Measurements from ENCODE around the gene VPS25.
"Not testable (repeated sequence)": the region's sequence is repeated elsewhere in the genome, so short reads cannot be mapped to it uniquely, and the experiment has no call there.

Gene VPS25

DNA sequence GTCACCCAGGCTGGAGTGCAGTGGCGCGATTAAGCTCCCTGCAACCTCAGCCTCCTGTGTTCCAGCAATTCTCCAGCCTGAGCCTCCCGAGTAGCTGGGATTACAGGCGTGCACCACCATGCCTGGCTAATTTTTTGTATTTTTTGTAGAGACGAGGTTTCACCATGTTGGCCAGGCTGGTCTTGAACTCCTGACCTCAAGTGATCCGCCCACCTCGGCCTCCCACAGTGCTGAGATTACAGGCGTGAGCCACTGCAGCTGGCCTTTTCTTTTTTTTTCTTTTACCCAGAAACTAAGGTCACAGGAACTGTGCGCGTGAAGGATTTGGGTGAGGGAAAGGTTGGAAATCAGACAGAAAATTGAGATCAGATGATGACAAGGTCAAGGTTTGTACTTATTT, 3.3 kb upstream of the VPS25 start:
- DNase-seq, result not testable (repeated sequence)

DNA sequence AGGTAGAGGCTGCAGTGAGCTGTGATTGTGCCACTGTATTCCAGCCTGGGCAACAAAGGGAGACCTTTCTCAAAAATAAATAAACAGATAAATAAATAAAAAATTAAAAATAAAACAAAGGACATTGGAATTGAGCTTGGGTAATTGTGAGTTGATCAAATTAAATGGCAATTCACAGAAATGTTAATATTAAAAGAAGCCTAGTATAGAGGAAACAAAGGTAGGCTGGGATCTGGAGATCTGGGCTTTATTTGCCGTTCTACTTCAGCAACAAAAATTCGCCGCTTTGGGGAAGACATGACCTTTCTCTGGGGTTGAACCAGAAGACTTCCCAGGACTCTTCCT, 332 bp upstream of the VPS25 start:
- DNase-seq, result no peak

DNA sequence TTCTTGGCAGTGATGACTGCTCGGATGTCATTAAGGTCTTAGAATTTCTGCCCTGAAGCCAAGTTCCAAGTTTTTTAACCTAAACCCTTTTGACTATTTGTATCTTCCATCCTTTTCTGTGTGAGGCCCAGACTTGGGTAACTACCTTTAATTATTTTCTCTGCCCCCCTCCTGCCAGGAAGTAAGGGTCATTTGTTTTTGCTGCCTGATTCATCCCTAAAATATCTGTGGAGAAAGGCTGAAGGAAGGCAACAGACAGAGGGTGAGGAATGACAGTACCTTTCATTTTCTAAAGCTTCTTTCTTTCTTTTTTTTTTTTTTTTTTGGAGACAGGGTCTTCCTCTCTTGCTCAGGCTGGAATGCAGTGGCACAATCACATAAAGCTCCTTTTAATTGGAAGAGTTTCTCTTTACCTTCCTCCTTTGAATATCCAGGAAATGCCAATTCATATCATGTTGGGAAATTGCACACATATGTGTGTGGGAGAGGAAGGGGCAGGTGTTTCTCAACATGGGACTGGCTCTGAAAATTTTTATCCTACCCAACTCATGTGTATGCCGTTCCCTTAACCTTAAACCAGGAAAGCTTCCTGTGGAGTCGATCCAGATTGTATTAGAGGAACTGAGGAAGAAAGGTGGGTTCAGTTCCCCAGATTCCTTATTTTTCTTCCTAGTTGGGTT, 957 bp downstream of the VPS25 start:
- DNase-seq, result no peak

DNA sequence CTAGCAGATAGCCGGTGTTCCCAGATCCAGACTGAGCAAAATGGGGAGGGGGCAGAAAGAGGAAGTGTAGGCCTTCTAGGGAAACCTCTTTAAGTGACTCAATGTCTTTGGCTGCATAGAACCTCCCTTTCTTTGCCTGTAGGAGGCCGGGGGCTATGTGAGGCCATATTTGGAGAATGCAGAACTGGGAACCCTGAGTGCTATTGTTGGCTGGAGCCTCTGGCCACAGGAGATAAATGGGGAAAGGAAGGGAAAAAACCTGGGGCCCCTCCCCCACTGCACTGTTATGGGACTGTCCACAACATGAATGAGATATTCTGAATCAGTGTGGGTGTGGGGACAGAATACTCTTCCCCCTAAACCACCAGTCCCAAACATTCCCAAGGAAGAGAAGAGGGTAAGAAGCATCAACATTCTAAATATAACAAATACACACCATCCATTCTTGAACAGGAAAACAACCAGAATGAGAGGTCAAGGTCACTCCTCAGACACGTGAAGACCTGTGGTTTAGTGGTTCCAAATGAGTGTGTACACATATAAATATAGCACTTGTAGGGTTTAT, 2.4 kb downstream of the VPS25 start:
- DNase-seq, result no peak

DNA sequence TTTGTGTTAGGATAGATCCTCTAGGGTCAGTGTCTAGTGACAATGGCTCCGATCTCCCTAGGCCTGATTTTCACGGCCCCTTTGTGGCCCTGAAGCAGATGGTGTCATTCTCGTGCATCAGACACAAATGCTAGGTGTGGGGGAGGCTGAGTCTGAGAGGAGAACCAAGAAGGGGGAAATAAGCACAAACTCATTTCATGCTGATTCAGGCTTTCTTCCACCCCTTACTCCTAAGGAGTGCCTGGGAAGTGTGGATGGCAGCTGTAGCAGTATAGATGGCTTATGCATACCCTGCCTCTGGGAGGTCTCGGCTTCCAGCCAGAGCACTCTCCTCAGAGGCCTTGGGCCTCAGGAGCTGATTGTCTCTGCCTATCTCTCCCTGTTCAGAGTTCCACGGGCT, 5.3 kb downstream of the VPS25 start:
- no peak for DNase-seq

DNA sequence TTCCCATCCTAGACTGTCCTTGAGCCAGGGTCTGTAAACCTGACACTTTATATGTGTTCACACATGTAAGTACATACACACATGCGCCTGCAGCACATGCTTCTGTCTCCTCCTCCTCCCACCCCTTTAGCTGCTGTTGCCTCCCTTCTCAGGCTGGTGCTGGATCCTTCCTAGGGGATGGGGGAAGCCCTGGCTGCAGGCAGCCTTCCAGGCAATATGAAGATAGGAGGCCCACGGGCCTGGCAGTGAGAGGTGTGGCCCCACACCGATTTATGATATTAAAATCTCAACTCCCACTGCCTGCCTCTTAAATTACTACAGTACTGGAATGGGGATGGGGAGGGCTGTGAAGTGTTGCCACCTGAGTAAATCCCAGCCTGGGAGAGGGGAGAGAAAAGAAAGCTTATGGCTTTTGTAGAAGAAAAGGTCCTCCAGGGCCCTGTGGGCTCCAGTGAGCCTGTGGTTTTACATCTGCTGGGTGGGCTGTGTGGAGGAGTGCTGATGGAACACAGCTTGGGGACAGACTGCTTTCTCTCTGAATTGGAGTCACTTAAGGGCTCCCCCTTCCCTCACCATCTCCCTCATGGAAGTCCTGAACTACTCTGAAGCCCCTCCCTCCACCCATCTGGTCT, 6.2 kb downstream of the VPS25 start:
- no peak for DNase-seq

DNA sequence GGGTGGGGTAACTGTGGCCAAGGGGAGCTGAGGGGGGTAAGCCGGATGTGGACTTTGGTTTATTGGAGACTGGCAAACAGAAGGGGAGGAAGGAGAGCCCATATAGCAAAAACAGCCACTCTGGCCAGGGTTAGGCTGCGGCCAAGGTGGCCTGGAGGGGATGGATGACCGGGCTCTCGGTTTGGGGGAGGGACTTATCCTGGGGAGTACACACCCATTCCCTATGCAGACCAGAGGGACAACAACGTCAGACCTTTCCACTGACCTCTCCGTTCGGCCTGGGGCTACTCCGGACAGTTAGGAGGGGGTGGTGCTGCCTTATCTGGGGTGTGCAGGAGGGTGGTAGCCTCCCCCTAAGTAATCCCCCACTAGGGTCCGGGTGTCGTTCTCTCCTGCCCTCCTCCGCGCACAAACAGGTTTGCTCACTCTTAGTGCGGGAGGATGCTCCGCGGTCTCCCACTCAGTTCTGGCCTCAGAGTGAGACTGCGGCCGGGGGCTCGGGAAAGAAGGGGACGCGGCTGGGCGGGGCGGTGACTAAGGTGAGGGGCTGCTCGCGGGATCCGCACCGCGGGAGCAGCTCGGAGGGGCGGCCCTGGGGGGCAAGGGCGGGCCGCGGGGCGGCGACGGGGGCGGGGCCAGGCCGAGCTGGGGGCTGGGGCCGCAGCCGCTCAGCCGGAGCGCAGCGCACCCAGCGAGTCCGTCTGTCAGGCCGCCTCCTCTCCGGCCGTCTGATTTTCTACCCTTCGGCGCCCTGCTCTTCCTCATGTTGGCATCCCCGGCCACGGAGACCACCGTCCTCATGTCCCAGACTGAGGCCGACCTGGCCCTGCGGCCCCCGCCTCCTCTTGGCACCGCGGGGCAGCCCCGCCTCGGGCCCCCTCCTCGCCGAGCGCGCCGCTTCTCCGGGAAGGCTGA, 6.9 kb downstream of the VPS25 start, which contains the start of gene WNK4:
WNK4 (plus strand) TSS at position 675 of the 915 bp plus-strand sequence; CDS start at position 764, 89 bp downstream.
- DNase-seq, result no peak

DNA sequence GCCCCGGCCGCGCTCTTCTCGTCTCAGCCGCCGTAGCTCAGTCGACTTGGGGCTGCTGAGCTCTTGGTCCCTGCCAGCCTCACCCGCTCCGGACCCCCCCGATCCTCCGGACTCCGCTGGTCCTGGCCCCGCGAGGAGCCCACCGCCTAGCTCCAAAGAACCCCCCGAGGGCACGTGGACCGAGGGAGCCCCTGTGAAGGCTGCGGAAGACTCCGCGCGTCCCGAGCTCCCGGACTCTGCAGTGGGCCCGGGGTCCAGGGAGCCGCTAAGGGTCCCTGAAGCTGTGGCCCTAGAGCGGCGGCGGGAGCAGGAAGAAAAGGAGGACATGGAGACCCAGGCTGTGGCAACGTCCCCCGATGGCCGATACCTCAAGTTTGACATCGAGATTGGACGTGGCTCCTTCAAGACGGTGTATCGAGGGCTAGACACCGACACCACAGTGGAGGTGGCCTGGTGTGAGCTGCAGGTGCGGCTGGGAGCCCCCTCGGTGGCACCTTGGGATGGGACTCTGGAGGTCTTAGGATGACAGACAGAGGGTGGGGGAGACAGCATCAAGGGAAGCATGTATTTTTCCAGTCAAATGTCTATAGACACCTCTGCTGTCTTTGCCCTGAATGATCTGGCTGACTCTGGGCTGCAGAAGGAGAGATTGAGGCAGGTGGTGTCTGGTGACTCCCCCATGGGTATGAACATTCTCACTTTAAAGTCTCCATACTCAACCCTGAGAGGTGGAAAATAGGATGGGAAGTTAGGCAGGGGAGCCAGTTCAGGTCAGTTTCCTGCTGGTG, 7.8 kb downstream of the VPS25 start:
- DNase-seq, result no peak

DNA sequence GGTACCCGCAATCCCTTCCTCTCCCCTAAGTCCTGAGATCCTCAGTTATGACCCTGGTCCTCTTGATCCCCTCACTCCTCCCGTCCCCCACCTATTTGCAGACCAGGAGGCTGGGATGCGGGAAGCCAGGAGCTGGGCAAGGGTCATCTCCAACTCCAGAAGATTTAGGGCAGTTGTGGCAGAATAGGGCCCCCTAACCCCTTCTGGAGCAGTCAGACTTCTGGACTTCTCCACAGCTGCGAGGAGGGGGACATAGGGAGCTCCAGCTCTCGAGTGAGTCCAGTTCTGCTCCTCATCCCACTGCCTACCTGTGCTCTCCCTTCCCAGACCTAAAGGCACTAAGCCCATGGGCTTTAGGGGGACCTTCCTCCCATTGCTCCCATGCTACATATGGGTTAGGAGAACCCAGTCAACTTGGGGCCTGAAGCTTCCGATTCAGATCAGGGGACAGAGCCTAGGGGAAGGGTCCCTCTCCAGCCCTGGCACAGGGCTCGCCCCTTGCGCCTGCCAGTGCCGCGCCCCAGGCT, 8.5 kb downstream of the VPS25 start:
- no peak for DNase-seq

DNA sequence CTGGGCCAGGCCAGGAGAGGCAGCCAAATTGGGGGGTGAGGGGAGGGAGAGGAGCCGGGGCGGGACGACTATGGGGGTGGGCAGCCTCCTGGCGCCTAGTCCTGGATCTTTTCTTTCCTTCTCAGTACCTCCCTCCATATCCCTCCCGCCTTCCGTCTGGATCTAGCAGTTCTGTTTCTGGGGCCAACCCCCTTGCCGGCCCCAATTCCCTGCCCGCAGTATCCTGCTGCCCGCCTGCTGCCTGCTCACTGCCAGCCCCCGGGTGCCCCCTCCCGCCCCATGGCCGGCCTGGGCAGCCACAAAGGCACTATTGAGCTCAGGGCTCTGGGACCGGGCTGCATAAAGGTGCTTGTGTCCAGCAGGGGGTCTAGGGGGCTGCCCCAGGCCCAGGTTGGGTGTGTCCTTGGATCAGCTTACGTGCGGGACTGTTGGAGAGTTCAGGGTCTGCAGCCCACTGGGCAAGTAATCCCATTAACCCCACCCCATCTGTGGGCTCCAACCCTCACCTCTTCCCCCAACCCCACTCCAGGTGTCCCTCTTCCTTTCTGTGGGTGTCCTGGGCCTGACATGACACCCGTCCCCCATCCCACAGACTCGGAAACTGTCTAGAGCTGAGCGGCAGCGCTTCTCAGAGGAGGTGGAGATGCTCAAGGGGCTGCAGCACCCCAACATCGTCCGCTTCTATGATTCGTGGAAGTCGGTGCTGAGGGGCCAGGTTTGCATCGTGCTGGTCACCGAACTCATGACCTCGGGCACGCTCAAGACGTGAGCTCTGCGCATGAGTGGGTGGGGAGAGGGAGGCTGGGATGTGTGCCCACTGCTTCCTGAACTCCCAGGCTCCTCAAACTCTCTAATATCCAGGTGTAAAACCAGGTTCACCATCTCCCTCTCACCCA, 9.2 kb downstream of the VPS25 start:
- no peak for DNase-seq

DNA sequence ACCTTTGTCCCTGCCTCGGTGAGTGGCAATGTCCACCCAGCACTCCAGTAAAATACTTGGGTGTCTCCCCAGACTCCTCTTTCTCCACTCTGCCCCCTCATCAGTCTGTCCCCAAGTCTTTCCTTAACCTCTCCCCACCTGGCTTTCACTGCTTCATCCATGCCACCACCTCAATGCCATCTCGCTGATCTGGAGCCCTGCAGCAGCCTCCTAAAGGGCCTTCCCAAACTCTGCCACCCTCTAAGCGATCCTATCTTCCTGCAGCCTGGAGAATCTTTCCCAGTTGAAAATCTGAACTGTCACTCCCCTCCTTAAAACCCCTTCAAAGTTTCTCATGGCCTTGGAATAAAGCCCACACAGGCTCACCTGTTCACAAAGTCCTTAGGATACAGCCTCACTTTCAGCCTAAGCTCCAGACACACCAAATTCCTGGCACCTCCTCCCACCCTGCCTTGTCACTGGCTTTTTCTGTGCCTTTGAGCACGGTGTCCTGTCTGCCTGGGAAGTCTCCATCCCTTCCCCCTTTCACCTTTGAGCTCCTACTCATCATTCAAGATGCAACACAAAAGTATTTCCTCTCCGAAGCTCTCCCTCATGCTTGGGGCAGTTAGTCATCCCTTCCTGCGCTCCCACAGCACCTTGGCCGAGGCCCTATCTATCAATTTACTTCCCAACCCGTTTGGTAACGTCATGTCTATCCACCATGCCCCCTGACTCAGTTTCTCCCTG, 10.0 kb downstream of the VPS25 start:
- DNase-seq, result no peak

DNA sequence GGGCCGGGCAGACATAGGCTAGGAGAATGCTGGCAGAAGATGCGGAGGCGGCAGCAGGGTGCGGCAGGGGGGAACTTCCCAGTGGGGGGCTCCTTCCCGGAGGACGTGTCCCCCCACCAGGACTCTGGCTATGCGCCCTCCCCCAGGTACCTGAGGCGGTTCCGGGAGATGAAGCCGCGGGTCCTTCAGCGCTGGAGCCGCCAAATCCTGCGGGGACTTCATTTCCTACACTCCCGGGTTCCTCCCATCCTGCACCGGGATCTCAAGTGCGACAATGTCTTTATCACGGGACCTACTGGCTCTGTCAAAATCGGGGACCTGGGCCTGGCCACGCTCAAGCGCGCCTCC, 10.5 kb downstream of the VPS25 start:
- DNase-seq, result no peak

DNA sequence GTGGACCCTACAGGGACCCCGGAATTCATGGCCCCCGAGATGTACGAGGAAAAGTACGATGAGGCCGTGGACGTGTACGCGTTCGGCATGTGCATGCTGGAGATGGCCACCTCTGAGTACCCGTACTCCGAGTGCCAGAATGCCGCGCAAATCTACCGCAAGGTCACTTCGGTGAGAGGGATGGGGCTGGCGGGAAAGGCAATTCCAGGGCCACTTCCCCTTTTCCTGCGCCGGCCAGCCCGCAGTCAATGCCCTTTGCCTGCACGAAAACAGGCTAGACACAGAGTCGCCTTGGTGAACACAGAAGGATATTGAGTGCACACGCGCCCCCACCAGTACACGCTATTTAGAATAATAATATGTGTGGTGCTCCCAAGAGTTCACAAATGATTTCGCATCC, 11.2 kb downstream of the VPS25 start:
- no peak for DNase-seq

DNA sequence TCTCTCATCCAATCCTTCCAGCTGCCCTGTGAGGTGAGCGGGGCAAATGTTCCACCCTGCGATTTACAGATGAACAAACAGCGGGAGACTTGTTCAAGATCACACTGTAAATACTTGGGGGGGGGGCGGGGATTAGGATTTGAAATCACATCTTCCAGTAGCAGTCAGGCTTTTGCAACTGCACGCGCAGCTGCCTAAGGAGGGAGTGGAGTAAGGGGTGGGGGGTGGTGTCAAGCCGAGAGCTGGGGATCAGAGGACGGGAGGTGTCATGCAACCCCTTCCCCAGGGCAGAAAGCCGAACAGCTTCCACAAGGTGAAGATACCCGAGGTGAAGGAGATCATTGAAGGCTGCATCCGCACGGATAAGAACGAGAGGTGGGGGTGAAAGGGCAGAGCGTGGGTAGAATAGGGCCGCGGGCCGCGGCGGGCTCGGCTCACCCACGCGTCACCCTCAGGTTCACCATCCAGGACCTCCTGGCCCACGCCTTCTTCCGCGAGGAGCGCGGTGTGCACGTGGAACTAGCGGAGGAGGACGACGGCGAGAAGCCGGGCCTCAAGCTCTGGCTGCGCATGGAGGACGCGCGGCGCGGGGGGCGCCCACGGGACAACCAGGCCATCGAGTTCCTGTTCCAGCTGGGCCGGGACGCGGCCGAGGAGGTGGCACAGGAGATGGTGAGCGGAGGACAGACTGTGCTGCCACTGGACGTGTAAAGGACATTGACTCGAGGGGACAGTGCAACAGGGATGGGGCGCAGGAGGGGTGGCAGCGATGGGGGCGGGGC, 11.8 kb downstream of the VPS25 start:
- no peak for DNase-seq

DNA sequence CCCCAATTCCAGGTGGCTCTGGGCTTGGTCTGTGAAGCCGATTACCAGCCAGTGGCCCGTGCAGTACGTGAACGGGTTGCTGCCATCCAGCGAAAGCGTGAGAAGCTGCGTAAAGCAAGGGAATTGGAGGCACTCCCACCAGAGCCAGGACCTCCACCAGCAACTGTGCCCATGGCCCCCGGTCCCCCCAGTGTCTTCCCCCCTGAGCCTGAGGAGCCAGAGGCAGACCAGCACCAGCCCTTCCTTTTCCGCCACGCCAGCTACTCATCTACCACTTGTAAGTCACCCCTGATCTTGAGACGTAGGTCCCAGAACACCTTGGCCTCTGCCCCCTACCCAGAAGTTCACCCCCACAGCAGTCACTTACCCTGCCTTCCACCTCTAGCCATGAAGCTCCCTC, 14.0 kb downstream of the VPS25 start:
- DNase-seq, result no peak

DNA sequence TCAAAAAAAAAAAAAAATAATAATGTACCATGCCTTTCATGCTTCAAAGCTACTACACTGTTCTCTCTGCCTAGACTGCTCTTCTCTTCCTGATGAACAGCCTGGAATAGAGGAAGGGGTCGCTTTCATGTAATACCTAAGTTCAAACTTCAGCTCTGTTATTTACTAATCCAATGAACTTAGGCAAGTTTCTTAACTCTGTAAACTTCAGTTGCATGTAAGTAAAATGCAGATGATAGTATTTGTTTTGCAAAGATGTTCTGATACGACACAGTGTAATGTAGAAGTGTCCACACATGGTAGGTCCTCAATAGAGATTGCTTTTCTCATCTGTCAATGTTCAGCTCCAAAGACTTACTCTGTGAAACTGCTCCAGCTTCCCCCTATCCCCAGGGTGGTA, 18.7 kb downstream of the VPS25 start:
- no peak for DNase-seq

DNA sequence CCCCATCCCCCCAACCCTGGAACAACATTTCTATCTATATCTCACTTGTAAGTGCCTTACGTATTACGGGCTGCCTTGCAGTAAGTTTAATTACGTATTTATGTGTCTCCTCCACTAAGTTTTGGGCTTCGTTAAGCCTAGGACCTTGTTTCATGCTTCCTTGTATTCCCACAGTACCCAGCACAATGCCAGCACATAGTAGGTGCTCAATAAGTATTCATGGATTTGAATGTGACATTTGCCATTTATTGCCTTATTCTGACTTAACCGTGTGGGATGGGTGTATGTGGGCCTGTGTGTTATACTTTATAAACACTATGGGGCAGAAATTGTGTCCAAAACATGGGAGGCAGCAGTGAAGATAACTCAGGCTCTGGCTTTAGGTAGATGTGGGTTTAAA, 19.3 kb downstream of the VPS25 start:
- no peak for DNase-seq

DNA sequence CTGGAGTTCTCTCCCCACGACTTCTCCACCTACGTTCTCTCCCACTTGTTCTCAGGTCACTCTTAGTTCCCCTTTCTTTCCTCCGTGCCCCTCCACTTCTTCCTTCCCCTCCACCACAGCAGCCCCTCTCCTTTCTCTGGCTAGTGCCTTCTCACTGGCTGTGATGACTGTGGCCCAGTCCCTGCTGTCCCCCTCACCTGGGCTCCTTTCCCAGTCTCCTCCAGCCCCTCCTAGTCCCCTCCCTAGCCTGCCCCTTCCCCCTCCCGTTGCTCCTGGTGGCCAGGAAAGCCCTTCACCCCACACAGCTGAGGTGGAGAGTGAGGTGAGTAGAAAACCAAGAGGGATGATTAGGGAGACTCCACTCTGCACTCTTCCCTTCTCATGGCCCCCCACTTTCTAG, 21.8 kb downstream of the VPS25 start:
- DNase-seq, result no peak

DNA sequence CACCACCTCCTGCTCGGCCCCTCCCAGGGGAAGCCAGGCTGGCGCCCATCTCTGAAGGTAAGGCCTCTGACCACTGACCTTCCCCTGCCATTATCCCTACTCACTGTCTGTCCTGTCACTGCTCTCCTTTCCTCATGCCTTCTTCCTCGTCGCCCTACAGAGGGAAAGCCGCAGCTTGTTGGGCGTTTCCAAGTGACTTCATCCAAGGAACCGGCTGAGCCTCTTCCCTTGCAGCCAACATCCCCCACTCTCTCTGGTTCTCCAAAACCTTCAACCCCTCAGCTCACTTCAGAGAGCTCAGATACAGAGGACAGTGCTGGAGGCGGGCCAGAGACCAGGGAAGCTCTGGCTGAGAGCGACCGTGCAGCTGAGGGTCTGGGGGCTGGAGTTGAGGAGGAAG, 22.2 kb downstream of the VPS25 start:
- no peak for DNase-seq
